ENCODE data around the gene ERMN.

GRCh38 chr2:157327621-157328500 is 2.2 kb upstream of the ERMN start:
- TF ChIP-seq CTCF (IDR thresholded peaks at IDR 0.05) (peak; percentile 71 to 97 (median 88)), EP300 (IDR thresholded peaks at IDR 0.05) (no peak)

Data from esophagus muscularis mucosa (tissue), 3 donors.